HG03354 (cell line): ENCODE results near the gene MYO1D.

Experiments
- ATAC-seq: cut with Tn5 transposase; IDR thresholded peaks from one replicate; pipeline ENCODE4 v1.9.1; 2021; ENCODE audit warnings: mild to moderate bottlenecking; ENCODE audit not compliant: unreplicated experiment, poor library complexity, severe bottlenecking

Gene MYO1D

DNA sequence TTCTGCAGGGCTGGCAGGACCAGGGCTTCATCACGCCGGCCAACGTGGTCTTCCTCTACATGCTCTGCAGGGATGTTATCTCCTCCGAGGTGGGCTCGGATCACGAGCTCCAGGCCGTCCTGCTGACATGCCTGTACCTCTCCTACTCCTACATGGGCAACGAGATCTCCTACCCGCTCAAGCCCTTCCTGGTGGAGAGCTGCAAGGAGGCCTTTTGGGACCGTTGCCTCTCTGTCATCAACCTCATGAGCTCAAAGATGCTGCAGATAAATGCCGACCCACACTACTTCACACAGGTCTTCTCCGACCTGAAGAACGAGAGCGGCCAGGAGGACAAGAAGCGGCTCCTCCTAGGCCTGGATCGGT, 388.8 kb downstream of the MYO1D start:
- no peak for ATAC-seq

DNA sequence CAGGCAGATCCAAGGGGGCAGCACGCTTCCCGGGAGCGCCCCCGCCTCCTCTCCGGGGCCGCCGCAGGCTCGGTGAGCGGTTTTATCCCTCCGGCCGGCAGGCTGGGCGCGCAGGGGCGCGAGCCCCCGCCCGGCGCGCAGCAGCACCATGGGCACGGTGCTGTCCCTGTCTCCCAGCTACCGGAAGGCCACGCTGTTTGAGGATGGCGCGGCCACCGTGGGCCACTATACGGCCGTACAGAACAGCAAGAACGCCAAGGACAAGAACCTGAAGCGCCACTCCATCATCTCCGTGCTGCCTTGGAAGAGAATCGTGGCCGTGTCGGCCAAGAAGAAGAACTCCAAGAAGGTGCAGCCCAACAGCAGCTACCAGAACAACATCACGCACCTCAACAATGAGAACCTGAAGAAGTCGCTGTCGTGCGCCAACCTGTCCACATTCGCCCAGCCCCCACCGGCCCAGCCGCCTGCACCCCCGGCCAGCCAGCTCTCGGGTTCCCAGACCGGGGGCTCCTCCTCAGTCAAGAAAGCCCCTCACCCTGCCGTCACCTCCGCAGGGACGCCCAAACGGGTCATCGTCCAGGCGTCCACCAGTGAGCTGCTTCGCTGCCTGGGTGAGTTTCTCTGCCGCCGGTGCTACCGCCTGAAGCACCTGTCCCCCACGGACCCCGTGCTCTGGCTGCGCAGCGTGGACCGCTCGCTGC, 389.3 kb downstream of the MYO1D start:
- ATAC-seq = no peak

DNA sequence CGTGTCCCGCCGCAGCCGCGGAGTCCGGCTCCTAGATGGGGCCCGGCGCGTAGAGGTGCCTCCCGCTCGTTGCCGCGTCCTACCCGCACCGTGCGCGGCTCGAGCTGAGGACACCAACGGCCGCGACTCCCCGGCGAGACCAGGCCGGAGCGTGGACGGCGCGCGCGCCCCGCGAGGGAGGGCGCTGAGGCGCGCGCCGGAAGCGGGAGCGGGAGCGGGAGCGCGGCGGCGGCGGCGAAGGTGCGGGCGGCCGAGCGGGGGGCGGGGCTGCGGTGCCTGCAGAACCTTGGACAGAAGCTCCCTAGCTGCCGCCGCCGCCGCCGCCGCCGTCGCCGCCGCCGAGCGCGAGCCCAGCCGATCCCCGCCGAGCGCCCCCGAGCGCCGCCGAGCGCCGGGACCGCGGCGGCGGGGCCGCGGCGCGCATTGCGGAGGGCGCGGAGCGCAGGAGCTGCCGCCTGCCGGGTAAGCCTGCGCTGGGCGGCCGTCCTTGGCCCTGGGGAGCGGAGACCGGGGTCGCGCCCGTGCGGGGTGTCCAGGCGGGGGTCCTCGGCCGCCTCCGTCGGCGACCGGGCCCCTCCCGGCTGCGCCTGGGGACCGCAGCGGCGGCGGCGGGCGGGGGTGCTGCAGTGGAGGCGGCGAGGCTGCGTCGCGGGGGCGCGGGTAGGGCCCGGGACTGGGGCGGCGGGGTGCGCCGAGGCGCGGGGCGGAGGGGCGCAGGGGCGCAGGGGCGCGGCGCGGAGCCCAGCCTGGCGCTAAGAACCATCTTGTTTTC, 390.0 kb downstream of the MYO1D start, which contains the start of gene CDK5R1:
CDK5R1 (plus strand) TSS at position 293 of the 772 bp plus-strand sequence. CDS start 628 bp downstream, outside the sequence.
- peak; percentile 65 for ATAC-seq

DNA sequence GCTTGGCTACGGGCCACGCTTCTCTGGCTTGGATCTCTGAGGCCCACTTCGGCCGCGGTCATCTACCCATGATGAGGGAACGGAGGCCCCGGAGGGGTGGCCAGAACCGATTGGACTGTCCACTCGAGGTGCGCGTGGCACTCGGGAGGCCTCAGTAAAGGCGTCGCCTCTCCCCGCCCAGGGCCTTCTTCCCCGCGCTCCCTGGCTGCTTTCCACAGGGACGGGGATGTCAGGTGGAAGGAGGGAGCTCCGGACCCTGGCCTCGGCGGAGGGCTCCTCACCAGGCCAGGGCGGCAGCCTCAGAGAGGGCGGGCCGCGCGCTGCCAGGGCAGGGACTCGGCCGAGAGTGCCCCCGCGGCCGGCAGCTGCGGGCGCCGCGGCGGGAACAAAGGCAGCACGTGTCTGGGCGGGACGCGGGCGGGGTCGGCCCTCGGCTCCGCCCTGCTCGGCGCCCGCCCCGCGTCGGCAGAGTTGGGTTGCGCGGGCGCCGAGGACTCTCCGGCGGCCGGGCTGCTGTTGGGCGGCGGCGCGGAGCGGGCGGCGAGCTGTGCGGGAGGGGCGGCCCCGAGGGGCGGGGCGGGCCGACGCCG, 390.7 kb downstream of the MYO1D start:
- ATAC-seq = peak; percentile 72

DNA sequence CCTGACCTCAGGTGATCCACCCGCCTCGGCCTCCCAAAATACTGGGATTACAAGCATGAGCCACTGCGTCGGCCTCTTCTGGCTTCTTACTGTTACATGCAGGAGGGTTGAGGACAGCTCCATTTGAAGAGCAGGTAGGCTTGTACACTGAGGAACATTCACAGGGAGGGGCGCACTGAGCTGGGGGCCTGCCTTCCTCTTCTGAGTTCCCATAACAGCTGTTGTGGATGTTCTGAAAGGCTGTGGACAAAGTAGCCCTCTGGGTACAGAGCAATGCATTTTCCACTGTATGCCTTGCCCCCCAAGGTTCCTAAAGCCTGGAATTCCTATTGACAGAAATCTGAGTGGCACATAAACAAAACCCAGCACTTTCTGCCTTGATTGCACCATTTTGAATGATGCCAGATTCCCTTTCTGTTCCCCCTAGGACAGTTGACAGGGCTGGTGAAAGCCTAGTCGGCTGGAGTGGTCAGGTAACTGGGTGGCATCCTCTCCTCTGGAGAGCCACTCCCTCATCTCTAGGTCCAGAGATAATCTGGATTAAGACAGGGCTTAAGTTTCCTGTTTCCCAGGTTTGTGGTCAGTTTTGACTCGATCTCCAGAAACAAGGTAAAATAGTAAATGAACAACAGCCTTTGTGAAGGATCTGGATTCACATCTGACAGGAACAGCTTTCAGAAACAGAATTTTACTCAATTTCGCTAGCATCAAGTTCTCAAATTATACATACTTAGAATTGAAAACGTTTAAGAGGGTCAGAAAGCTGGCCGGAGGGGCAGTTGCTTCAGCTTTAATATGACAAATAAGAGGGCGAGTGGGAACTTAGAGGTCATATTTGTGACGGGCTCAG, 391.4 kb downstream of the MYO1D start:
- ATAC-seq = no peak

DNA sequence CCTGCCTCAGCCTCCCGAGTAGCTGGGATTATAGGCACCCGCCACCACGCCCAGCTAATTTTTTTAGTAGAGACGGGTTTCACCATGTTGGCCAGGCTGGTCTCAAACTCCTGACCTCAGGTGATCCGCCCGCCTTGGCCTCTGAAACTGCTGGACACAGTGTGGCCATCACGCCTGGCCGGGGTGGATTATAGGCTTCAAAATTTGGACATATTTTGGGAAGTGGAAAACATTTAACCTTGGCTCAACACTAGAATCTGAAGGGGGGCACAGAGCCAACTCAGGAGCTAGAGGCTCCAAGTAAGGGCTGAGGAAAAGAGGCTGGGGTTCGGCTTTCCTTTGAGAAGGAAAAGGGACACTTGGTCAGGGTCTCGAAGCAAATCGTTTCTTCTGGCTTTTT, 392.3 kb downstream of the MYO1D start:
- no peak for ATAC-seq

DNA sequence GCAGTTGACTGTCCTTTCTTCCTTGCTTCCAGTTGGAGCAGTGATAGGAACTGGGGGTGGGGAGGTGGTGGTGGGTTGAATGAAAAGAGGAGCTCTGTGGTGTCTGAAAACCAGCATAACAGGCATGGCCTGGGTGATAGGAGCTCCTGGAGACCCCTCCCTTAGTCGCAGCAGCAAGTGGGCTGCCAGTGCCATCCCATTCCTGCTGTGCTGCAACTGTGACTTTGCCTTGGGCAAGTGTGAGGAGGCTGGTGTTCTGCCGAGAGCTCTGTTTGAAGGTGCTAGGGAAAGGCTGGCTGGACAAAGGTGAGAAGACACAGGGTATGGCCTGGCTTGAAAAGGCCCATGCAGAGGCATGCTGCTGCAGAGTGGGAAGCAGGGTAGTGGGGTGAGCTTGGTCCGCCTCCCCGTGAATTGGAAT, 392.9 kb downstream of the MYO1D start:
- no peak for ATAC-seq

DNA sequence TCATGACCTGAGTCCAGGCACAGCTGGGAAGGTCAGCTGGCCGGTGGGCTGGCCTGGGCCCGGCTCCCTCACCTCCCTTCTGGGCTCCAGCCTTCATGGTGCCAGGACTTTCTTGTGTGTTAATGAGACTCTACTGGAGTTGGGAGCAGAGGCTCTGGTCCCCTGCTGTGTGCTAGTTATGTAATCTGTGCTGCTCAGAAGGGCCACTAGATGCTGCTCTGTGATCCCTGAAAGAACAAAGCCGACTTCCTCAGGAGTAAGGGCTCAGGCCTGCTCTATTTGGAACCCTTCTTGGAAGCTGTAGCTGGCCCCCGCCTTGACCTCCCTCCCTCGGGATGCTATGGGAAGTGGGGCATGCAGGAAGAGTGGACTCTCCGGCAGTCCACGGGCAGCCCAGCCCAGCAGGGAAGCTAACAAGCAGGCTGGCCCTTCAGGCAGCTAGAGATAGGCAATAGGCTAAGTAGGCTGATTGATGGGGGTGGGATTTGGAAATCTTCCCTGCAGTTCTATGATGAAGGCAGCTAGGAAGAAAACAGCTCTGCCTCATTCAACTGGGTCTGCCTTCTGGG, 393.4 kb downstream of the MYO1D start:
- no peak for ATAC-seq

DNA sequence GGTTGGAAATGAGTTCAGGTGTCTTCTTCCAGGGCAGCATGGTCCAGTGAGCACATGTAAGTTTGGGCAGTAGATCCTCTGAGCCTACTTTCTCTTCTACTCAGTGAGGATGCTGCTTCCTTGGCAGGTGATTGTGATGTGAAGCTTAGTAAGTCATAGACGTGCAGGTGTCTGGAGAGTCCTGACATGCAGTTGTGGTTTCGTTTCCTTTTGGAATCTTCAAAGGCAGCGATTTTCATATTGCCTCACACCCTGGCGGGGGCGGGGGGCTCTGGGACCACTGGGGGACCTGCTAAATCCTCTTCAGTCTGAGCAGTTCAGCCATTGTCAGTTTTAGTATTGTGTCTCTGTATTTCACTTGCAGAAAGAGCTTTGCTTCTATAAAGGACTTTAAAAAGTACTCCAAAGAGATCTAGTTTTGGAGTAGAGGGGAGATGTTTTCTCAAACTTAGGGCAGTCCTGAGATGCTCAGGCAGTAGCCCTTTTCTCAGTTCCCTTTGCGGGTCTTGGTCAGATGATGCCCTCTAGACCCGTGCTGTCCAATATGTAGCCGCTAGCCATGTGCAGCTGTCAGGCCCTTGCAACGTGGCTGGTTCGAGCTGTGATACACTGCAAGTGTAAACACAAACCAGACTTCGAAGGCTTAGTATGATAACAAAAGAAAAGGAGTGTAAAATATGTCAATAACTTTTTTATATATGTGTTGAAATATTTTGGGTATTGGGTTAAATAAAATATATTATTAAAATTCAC, 394.2 kb downstream of the MYO1D start:
- no peak for ATAC-seq

DNA sequence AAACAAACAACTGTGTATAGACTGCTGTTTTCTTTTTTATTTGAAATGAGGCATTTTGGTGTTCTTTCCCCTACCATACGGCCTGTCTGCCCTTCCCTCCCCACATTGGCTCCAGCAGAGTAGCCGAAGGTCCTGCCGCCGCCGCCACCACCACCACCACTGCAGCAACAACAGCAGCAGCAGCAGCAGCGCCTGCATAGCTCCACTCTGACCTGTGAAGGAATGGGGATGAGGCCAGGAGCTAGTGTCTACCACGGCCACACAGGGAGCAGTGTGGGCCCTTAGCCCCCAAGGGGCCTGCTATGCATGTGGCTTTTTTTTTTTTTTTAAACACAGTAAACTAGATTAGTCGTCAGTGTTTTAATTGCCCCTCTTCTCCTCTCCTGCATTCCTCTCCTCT, 395.7 kb downstream of the MYO1D start:
- no peak for ATAC-seq

DNA sequence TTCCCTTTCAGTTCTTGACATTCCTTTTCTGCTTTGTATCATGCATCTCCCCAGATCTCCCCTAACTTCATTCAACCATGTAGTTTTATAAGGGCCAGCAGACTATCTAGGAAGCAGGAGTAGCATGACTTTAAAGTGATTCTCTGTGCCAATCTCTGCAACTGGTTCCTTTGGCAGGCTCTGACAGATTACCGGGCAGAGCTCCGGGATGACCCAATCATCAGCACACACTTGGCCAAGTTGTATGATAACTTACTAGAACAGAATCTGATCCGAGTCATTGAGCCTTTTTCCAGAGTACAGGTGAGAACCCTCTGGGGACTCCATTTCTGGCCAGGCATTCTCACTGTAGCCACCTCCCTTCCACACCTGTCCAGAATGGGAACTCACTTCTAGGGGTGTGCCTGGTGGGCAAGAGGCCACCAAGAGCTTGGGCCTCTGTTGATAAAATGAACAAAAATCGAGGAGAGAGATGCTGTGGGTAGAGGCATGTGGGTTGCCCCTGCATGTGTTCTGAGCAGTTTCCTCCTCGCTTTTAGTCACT, 397.8 kb downstream of the MYO1D start:
- no peak for ATAC-seq

DNA sequence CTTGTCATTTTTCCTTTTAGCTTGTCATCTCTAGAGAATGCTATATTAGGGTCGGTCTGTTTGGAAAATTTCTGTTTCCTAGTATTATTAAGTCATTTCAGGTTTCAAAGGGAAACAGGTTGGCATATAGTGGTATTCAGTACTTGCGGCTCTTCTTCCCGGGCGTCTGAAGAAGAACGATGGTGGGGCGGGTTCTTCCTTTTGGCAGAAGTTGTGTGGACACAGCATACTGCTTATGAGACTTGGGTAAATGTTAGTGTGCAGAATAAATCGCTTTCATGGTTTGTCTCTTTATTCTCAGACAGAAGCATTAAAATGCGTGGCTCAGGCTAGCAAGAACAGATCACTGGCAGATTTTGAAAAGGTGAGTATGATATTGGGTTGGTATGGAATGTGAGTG, 399.7 kb downstream of the MYO1D start:
- ATAC-seq = no peak

DNA sequence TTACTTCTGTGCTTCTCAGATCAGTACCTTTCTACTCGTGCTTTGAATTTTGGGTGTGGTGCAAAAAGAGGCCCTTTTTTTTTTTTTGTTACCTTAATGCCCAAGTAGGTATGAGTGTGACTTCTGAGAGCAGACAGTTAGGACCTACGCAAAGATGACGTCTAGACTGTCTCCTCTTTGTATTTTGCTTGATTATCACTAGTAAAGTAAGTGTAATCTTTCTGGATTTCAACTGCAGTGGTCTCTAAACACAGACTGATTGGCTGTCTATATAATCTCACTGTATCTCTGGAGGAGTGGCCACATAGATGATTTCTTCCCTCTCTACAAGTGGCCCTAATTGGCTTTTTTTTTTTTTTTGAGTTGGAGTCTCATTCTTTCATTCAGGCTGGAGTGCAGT, 401.7 kb downstream of the MYO1D start:
- no peak for ATAC-seq

DNA sequence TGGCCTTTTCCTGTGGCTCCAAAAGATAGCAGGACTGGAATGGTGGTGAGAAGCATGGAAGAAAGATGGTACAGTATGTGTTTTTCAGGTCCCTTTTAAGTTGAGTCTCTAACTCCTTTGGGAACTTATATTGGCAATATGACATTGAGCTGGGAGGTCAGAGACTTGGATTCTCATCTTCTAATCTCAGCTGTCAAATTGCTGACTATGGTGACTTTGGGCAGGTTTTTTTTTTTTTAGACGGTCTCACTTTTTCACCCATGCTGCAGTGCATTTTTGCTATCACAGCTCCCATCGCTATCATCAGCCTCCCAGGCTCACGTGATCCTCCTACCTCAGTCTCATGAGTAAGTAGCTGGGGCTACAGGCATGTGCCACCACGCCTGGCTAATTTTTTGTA, 405.3 kb downstream of the MYO1D start:
- no peak for ATAC-seq

DNA sequence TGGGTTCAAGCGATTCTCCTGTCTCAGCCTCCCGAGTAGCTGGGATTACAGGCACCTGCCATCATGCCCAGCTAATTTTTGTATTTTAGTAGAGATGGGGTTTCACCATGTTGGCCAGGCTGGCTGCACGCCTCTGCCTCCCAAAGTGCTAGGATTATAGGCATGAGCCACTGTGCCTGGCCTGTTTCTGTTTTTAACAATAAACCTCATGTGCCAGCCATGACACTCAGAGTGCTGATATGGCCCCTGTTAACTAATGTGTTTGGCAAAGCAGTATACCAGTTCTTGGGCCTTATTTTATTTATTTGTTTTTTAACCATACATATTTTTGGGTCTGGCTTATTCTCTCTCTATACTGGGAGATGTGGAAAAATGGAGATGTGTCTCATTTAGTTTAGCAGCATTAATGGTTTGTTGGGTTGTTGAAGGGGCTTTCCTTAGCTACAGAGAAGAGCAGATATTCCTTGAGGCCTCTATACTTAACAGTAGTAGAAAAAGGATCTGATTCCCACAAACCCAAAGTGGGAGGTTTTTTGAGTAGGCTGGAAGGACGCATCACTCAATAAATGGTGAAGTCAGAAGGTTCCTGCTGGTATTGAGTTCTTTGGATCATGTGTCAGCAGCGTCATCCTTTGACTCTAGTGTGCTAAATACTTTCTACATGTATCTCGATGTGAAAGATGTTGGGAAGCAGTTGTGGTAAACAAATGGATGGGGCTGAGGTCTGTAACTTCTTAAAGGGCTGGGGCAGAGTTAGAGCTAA, 406.3 kb downstream of the MYO1D start:
- ATAC-seq = no peak

DNA sequence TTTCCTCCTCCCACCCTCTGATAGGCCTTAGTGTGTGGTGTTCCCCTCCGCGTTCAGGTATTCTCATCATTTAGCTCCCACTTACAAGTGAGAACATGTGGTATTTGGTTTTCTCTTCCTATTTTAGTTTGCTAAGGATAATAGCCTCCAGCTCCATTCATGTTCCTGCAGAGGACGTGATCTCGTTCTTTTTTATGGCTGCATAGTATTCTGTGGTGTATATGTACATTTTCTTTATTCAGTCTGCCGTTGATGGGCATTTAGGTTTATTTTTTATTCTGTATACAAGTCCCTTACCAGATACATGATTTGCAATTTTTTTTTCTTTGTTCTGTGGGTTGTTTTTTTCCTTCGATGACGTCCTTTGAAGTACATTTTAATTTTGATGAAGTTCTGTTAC, 409.0 kb downstream of the MYO1D start:
- no peak for ATAC-seq

DNA sequence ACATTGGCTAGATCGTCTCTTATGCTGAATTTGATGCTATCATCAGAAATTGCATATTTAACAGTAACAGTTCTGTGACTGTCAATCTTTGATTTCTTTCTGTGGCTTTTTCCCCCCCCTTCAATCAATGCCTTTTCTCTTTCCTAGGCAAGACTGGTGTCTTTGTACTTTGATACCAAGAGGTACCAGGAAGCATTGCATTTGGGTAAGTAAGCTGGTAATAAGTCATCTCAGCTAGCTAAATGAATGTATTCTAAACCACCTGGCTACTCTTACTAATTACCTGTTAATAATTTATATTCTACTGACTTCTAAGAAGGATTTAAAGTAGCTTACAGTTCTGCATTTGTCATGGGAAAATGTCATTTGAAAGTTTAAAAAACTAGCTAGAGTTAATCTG, 412.6 kb downstream of the MYO1D start:
- no peak for ATAC-seq

DNA sequence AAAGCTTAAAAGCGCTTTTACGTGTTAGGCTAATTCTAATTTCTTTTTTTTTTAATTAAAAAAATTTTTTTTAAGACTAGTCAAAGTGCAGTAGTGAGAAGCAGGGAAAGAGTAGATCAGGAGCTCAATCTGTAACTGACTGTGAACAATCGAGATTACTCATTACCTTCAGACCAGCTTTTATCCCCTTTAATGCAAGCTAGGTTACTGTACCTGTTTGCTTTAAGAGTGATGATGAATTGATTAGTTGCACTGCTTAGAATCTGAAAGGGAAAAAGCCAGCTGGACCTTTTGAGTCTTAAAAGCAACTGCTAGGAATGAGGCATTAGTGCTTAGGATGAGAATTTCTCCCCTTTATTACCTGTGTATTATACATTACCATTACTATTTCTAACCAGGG, 413.6 kb downstream of the MYO1D start:
- ATAC-seq = no peak
